Activated CD8-positive, alpha-beta memory T cell treated with anti-CD3 and anti-CD28 coated beads, Interleukin-2, amount 50 U/mL, for 1 hour (primary cell): Measurements from ENCODE around the gene SEC23IP.
"Not testable (repeated sequence)": the region's sequence is repeated elsewhere in the genome, so short reads cannot be mapped to it uniquely, and the experiment has no call there.

Experiments
- DNase-seq: peaks from one replicate; pipeline ENCODE4 v3.0.0-alpha.2; 2020; ENCODE audit errors: extremely low read depth

The SEC23IP gene

DNA sequence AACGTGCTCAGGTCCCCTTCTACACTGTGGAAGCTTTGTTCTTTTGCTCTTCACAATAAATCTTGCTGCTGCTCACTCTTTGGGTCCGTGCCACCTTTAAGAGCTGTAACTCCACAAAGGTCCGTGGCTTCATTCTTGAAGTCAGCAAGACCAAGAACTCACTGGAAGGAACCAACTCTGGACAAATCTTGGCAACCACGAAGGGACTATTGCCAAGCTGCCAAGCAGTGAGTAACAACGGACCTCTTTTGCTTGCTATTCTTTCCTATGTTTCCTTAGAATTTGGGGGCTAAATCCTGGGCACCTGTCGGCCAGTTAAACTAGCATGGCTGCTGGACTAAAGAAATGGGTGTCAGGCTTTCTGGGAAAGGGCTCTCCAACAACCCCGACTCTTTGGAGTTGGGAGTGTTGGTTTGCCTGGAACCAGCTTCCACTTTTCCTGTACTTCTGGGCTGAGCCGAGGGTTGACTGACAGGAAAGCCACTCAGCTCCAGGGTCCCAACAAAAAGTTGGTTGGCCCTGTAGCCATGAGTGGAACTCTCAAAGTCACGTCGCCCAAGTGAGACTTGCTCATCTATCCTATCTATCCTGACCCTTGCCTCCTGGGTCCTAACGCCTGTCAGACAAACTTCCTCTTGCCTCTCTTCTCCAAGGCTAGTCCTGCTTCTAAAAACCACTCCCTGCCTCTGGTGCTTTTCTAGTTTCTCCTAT lies 8.5 kb upstream of the SEC23IP start:
- DNase-seq = not testable (repeated sequence)

DNA sequence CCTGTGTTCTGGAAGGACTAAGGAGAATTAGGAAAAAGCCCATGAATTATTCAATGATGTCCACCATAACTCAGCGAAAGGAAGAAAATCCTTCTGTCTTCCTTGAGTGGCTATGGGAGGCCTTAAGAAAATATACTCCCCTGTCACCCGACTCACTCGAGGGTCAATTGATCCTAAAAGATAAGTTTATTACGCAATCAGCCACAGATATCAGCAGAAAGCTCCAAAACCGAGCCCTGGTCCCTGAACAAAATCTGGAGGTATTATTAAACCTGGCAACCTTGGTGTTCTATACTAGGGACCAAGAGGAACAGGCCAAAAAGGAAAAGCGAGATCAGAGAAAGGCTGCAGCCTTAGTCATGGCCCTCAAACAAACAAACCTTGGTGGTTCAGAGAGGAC lies 6.5 kb upstream of the SEC23IP start:
- not testable (repeated sequence) for DNase-seq

- DNase-seq = not testable (repeated sequence)
Observed at GRCh38 chr10:119888715-119889114, 3.8 kb upstream of the SEC23IP start.

GRCh38 chr10:119889201-119889600 lies 3.3 kb upstream of the SEC23IP start:
- not testable (repeated sequence) for DNase-seq

GRCh38 chr10:119890307-119890706 lies 2.2 kb upstream of the SEC23IP start:
- not testable (repeated sequence) for DNase-seq

- DNase-seq = not testable (repeated sequence)
Observed at GRCh38 chr10:119891849-119892187, 712 bp upstream of the SEC23IP start.

DNA sequence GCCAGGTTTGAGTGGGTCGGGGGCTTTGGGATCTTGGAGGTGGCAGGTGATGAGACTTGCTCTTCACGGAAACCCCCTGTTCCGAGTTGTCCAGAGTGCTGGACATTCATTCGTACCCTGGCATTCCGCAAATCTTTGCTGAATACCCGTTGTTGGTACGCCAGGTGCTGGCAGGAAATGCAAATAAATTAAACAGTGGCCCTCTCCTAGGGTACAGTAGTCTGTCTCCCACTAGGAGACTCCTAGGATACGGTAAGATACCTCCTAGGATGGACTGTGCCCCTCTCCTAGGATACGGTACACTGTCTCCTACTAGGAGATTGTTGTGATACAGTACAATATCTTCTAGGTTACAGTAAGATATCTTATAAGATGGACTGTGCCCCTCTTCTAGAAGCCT lies 544 bp downstream of the SEC23IP start:
- DNase-seq = no peak

GRCh38 chr10:119893845-119894427 lies 1.4 kb downstream of the SEC23IP start:
- DNase-seq = no peak

- DNase-seq = no peak
Observed at GRCh38 chr10:119896061-119896655, 3.6 kb downstream of the SEC23IP start.

DNA sequence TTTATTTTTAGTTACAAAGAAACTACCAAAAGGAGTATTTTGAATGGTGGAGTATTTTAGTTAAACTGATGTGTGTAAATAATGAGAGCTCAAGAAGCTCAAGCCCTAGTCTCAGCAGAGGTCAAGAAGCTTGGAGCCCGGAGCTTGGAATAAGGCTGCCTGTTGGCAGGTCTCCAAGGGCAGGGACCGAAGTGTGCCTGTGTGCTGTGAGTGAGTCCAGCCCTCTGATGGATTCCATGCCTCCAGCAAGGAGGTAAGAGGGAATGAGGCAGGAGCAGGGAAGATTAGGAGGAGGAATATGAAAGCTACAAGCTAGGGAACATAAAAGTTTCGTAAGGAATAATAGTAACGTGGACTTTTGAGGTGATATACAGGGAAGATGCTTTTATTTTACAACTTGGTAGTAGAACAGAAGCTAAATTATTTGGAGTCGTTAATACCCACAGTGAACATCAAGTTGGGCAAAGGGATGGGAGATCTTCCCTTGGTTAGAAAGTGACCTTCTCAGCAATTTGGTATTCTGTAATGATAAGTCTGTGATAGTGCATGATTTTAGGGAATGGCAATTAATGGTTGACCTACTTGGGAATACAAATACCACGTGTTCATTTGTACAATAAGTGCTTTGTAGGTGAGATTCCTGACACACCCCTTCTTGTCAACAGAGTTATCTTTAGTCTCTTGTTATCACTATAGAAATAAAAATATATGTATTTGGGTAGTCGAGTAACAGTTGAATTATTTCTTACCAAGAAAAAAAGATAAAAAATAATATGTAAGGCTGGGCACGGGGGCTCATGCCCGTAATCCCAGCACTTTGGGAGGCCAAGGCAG lies 4.6 kb downstream of the SEC23IP start:
- no peak for DNase-seq

GRCh38 chr10:119898577-119898976 lies 6.0 kb downstream of the SEC23IP start:
- no peak for DNase-seq

- DNase-seq = no peak
Observed at GRCh38 chr10:119903946-119904666, 11.6 kb downstream of the SEC23IP start.

DNA sequence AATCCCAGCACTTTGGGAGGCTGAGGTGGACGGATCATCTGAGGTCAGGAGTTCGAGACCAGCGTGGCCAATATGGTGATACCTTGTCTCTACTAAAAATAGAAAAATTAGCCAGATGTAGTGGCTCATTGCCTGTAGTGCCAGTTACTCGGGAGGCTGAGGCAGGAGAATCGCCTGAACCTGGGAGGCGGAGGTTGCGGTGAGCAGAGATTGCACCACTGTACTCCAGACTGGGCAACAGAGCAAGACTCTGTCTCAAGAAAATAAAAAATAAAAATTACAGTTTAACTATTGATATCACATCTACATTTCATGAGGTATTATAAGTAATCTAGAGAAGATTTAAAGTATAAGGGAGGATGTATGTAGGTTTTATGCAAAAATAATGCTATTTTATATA lies 15.2 kb downstream of the SEC23IP start:
- not testable (repeated sequence) for DNase-seq

DNA sequence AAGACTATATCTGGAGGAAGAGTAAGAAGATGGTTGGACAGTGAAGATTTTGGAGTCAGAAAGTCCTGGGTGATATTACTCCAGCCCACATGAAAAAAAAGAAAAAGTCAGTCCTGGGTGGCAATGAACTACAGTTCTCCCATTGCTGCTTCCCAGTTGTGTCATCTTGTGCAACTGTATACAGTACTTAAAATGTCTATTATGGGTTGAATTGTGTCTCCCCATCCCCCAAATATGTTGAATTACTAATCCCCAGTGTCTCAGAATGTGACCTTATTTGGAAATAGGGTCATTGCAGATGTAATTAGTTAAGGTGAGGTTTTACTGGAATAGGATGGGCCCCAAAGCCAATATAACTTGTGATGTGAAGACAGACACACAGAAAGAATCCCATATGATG lies 15.6 kb downstream of the SEC23IP start:
- no peak for DNase-seq

GRCh38 chr10:119910689-119911088 lies 18.2 kb downstream of the SEC23IP start:
- no peak for DNase-seq

DNA sequence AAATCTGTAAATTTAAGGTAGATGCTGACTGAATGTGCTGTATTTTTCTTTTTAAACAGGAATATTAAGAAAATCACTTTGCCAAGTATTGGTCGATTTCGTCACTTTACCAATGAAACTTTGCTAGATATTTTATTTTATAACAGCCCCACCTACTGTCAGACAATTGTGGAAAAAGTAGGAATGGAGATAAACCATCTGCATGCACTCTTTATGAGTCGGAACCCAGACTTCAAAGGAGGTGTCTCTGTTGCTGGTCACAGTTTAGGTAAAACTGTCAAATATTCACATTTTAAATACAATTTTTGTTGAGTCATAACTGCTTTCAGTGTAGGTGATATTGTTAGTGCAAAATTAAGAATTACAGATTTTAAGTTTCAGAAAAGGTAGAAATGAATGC lies 25.2 kb downstream of the SEC23IP start:
- DNase-seq = no peak

DNA sequence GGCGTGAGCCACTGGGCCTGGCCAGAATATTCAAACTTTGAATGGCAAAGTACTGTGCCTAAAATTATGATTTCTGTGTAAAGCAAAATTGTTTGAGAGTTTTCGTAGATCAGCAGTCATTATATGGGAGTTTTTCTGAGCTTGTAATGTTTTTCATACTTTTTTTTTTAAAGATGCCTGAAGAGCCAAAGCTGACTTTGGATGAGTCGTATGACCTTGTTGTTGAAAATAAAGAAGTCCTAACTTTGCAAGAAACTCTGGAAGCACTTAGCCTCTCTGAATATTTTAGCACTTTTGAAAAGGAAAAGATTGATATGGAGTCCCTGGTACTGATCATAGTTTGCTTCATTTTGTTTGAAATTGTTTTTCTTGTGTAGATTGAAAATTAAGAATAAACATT lies 26.7 kb downstream of the SEC23IP start:
- no peak for DNase-seq

DNA sequence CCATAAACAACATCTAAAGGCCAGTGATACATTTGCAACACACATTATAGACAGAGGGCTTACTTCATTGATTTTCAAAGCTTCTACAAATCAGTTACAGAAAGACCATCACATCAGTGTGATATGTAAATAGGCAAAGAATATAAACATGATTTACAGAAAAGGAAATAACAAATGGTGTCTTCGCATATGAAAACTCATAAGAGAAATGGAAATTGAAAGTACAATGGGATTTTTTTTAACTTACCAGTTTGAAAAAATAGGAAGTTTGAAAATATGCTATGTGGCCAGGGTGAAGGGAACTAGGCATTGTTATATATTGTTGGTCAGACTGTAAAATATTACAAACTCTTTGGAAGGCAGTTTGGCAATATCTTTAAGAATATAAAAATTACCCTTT lies 27.3 kb downstream of the SEC23IP start:
- no peak for DNase-seq

- DNase-seq = no peak
Observed at GRCh38 chr10:119928411-119928810, 35.9 kb downstream of the SEC23IP start.

DNA sequence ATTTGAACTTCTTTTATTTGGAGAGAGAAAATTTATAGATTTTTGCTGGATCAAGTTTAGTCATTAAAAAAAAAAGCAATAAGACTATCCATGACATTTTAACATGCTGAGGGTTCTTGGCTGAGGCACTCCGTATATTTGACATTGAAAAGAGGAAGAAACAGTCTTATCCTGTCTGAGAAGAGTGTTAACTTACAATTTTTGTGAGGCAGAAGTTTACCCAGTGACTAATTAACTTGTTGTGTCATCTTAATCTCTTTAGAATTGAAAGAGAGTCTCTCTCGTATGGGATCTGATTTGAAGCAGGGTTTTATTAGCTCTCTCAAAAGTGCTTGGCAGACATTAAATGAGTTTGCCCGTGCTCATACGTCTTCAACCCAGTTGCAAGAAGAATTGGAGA lies 39.3 kb downstream of the SEC23IP start:
- no peak for DNase-seq

- DNase-seq = no peak
Observed at GRCh38 chr10:119932631-119933030, 40.1 kb downstream of the SEC23IP start.

GRCh38 chr10:119933179-119933578 lies 40.6 kb downstream of the SEC23IP start:
- no peak for DNase-seq
